ENCODE results near the gene FXYD6. TPM values are rescaled to one million over a fixed set of nuclear protein-coding genes. Genes with fewer than 3 reads are reported as not detected.

The FXYD6 gene
- total RNA-seq, 2 donors from 2014 or later = 0.19 TPM; not detected in 1

DNA sequence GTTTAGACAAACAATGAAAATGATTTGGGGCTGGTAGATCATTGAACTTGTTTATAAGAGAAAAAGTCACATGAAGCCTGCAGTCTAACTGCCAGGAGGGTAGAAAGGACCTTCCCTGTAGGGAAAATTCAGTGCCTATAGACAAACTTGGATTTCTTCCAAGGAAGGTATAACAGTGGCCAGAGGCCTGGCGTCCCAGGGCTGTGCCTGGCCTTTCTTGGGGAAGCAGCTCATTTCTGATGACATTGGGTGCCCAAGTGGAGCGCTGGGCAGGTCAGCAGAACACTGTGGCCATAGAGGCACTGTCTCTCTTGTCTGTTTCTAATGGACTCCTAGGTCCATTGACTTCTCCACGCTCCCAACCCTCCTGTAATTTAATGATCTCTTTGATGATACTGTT is 6.6 kb upstream of the FXYD6 start:
- H3K27me3 Mint-ChIP-seq = peaks cover 23% of the 10 kb centered on the region
- H3K27ac Mint-ChIP-seq = no peak overlapping the region
- ATAC-seq (replicated peaks) = no peak
- no peaks in the 10 kb centered on the region for H3K9me3 Mint-ChIP-seq
- H3K4me3 Mint-ChIP-seq = no peak overlapping the region
- H3K4me1 Mint-ChIP-seq = no peaks in the 10 kb centered on the region
- no peaks in the 10 kb centered on the region for H3K36me3 Mint-ChIP-seq (ENCODE audit: low read depth)

DNA sequence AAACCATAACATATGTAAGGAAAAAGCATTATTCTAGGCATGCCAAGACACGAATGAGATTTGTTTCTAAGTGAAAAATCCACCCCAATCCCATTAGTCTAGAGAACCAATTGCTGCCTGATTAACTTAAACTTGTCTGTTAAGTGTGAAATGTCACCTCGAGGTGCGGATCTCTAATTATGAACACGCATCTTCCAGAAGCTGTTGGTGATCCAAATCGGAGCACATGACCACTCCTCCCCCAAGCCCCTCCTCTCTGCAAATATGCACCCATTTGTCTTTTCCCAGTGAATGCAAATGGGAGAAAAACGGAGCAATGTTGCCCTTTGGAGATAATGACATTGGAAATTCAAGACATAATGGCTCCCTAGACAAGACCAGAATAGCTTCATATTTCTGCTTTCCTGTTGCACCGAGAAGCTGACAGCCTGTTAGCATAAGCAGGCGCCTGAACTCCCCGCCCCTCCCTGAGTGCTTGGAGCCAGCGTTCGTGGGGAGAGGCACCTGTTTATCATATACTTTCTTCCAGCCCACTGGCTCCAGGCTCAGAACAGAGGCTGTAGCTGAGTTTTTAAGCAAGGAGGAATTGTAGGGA is 6.0 kb upstream of the FXYD6 start:
- no peaks in the 10 kb centered on the region for H3K36me3 Mint-ChIP-seq (ENCODE audit: low read depth)
- H3K9me3 Mint-ChIP-seq = no peaks in the 10 kb centered on the region
- peaks cover 26% of the 10 kb centered on the region for H3K27me3 Mint-ChIP-seq
- no peak overlapping the region for H3K4me3 Mint-ChIP-seq
- no peaks in the 10 kb centered on the region for H3K4me1 Mint-ChIP-seq
- ATAC-seq (replicated peaks) = no peak
- no peak overlapping the region for H3K27ac Mint-ChIP-seq

DNA sequence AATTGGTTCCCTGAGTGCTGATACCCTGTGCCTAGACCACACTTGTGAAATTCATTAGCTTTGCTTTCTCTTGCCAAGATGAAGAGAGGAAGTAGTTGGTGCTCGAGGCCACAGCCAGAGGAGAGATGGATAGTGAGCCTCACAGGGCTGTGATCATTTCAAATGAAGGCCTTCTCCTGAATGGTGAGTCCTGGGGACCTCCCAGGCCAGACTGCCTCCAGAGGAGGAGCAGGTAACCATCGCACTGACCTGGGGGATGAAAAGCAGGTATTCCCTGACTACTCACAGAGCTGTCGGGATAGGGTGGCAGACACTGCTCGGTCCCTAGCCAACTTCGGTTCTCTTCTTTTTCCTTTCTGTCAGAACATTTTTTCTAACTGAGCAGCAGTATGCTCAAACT is 4.8 kb upstream of the FXYD6 start:
- no peak overlapping the region for H3K27ac Mint-ChIP-seq
- H3K9me3 Mint-ChIP-seq = no peaks in the 10 kb centered on the region
- H3K4me1 Mint-ChIP-seq = peaks cover 1% of the 10 kb centered on the region
- H3K4me3 Mint-ChIP-seq = no peak overlapping the region
- no peaks in the 10 kb centered on the region for H3K36me3 Mint-ChIP-seq (ENCODE audit: low read depth)
- peaks cover 34% of the 10 kb centered on the region for H3K27me3 Mint-ChIP-seq
- no peak for ATAC-seq (replicated peaks)

DNA sequence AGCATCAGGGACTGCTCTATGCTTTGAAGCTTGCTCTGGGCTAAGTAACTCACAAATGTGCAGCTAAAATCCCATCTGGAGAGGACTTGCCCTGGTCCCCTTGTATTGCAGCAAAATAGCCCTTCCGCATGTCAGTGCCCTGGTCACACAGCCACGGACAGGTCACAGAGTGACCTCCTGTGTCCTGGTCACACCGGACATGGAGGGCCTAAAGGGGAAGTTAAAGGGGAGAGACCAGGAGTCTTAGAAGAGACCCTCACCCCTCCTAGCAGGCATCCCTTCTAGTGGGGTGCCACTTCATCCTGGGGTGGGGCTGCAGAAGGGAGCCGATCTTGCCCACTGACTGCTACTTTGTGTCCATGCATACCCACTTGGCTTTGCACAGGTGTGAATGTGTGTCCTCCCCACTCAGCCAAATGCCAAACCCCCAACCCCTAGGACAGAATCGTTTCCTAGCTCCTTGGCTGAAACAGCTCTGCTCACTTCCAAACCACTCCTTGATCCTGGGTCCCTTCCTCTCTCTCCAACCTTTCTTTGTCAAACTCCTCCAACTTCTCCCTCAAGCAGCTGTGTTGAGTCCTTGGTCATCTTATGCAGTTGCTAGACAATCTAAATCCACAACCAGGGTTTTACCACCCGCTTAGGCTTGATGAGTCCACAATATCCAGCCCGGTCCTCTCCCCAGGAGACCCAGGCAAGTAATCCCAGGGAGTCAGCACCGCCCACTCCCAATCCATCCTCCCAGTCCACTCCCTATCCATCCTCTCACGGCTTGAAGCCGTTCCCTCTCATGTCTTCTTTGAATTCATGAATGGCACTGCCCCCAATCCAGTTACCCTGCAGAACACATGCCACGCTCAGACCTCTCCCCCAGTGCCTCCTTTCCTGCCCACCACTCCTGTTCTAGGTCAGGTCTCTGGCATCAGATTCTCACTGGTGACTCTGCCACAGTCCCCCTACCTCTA is 3.3 kb upstream of the FXYD6 start:
- no peak overlapping the region for H3K27ac Mint-ChIP-seq
- ATAC-seq (replicated peaks) = no peak
- H3K4me3 Mint-ChIP-seq = no peak overlapping the region
- H3K4me1 Mint-ChIP-seq = peaks cover 11% of the 10 kb centered on the region
- H3K27me3 Mint-ChIP-seq = peaks cover 44% of the 10 kb centered on the region
- H3K36me3 Mint-ChIP-seq (ENCODE audit: low read depth) = no peaks in the 10 kb centered on the region
- no peaks in the 10 kb centered on the region for H3K9me3 Mint-ChIP-seq

DNA sequence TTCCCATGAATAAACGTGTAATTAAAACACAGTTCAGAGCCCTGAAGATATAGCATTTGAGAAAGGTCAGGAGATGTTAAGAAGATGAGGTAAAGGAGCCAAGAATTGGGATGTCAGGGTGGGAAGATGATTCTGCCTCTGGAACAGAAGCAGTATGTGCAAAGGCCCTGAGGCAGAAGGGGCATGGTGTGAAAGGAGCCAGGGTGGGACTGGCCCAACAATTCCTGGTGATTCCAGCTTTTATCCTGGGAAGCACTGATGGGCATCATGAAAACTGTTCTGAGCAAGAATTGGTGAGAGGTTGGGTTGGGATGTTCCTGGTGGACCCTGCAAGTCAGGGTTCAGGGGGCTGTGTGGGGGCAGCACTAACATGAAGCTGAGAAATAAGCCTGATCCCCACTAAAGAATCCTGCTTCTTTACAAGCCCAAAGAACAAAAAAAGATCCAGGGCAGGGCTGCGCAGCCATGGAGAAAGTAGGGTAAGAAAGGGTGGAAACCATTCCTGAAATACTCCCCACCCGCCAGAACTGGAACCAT is 2.5 kb upstream of the FXYD6 start:
- H3K4me3 Mint-ChIP-seq = no peak overlapping the region

DNA sequence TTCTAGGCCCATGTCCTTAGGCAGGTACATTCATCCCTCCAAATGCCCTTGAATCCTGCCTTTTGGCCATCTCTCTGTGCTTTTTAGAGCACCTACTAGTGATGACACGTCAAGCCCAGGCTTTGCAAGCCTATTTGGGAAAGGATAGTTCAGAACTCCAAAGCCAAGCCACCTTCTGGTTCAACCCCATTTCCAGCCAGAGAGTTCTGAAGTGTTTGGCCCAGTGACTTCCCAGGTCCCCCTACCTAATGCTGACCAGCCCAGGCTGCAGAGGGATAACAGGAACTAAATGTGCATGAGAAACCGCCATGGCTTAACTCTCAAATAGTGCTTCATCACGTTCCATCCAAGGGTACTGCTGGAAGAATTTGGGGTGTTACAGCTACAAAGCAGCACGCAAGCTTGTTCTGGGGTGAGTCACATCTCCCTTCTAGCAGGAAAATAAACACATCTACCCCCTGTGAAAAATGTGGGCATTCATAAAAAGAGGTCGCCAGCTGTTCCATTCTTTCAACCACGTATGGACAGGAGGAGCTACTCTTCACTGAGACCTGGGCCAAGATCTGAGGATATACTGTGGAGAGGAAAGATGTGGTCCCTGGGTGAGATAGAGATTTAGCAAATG is 2.0 kb upstream of the FXYD6 start:
- Mint-ChIP-seq H3K27me3 (peaks cover 51% of the 10 kb centered on the region), H3K27ac (no peak overlapping the region), H3K4me3 (no peak overlapping the region), H3K36me3 (ENCODE audit: low read depth) (no peaks in the 10 kb centered on the region), H3K4me1 (peaks cover 11% of the 10 kb centered on the region), H3K9me3 (no peaks in the 10 kb centered on the region)
- ATAC-seq (replicated peaks) = no peak

More for the DNA sequence above, 2.5 kb upstream of the FXYD6 start:
- Mint-ChIP-seq H3K27me3 (peaks cover 46% of the 10 kb centered on the region), H3K36me3 (ENCODE audit: low read depth) (no peaks in the 10 kb centered on the region), H3K4me1 (peaks cover 11% of the 10 kb centered on the region), H3K9me3 (no peaks in the 10 kb centered on the region), H3K27ac (no peak overlapping the region)
- no peak for ATAC-seq (replicated peaks)

DNA sequence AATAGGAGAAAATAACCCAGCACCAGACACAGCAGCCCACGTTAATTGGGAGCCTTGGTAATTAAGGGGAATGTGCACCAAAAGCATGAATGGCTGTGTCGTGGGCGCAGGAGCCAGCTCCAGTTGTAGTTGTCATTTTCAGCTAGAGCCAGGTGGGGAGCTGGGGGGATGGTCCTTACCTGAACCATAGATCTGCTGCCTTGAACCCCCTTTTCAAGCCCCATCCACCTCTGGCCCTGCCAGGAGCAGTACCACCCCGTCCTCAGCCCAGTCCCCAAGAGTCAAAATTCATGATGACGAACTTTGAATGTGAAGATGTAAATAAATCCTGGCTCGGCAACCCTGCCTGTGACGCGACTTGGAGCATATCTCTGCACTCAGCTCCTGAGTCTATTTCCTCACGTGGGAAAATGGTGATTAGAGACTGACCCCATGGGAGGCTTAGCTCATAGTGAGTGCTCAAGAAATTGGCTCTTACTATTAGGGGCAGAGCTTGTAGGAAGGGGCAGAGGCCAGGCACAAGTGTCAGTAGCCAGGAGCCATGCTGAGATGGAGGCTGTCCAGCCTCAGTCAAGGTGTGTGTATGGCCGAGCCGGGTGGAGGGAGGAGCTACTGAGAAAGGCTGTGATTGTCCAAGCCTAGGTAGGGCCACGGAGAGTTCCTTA is 794 bp upstream of the FXYD6 start:
- no peak for ATAC-seq (replicated peaks)
- no peak overlapping the region for H3K27ac Mint-ChIP-seq
- peaks cover 11% of the 10 kb centered on the region for H3K4me1 Mint-ChIP-seq
- H3K9me3 Mint-ChIP-seq = no peaks in the 10 kb centered on the region
- H3K36me3 Mint-ChIP-seq (ENCODE audit: low read depth) = no peaks in the 10 kb centered on the region
- peak overlapping the region; percentile 26 for H3K4me3 Mint-ChIP-seq
- H3K27me3 Mint-ChIP-seq = peaks cover 51% of the 10 kb centered on the region

DNA sequence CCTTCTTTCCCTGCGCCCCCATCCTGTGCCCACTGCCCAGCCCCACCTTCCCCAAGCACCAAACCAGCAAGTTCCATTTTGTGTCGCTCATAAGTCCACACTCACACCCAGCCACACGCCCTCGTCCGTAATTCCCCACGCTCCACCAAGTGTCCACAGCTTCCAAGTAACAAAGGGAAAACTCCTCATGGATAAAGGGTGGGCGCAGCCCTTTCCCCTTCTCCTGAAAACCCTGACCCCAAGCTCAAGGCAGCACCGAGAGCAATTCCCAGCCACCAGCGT is 458 bp downstream of the FXYD6 start:
- peak; percentile 23 for ATAC-seq (replicated peaks)
- Mint-ChIP-seq H3K27ac (no peak overlapping the region), H3K4me3 (peak overlapping the region; percentile 81), H3K36me3 (ENCODE audit: low read depth) (no peaks in the 10 kb centered on the region), H3K27me3 (peaks cover 54% of the 10 kb centered on the region), H3K4me1 (peaks cover 11% of the 10 kb centered on the region), H3K9me3 (no peaks in the 10 kb centered on the region)

DNA sequence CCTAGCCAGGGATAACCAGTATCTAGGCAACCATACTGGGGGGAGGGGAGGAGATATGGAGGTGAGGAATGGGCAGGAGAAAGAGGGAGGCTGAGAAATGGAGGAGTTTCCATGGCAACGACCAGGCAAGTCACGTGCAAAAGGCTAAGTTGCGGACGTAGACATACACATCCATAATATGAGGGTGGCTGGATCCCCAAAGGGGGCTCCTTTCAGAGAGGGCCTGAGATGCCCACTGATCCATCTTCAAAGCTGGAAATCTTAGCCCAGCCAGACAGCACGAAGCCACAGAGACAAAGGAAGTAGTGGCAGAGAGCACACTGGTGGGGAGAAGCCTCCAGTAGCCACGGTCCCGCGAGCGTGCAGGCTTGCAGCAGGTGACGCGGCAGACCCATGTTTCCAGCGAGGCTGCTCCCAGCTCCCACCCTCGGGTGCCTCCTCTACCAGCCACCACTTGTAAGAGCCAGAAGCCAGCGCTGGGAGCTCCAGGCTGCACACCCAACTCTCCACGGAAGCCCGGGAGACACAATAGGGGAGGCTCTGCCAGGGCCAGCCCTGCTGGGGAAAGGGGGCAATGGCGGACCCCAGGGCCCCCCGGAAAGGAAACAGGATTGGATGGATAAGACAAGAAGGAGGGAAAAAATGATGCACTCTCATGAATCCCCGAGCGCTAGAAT is 938 bp downstream of the FXYD6 start:
- Mint-ChIP-seq H3K27ac (no peak overlapping the region), H3K4me3 (peak overlapping the region; percentile 81), H3K27me3 (peaks cover 55% of the 10 kb centered on the region), H3K4me1 (peaks cover 11% of the 10 kb centered on the region), H3K36me3 (ENCODE audit: low read depth) (no peaks in the 10 kb centered on the region), H3K9me3 (no peaks in the 10 kb centered on the region)
- peak; percentile 51 for ATAC-seq (replicated peaks)

DNA sequence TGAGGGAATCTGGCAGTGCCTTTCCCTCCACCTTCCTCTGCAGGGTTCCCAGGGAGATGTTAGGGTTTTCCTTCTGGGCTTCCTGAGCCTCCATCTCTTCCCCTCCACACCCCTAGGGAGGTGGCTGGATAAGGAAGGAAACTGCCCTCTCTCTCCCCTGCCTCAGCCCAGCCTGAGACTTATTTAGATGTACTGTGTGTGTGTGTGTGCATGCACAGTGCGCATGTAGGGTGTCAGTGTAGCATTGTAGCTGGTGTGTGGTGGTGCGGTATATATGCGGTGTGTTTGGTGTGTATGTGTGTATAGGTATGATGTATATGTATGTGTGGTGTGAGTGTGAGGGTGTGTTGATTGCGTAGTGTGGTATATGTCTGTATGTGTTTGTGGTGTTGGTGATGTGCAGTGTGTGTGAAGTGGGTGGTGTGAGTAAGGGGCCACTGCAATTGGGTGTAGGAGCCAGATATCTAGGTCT is 1.5 kb downstream of the FXYD6 start:
- Mint-ChIP-seq H3K4me3 (peak overlapping the region; percentile 81), H3K9me3 (no peaks in the 10 kb centered on the region), H3K4me1 (peaks cover 11% of the 10 kb centered on the region), H3K36me3 (ENCODE audit: low read depth) (no peaks in the 10 kb centered on the region), H3K27me3 (peaks cover 49% of the 10 kb centered on the region), H3K27ac (no peak overlapping the region)
- ATAC-seq (replicated peaks) = peak; percentile 21

DNA sequence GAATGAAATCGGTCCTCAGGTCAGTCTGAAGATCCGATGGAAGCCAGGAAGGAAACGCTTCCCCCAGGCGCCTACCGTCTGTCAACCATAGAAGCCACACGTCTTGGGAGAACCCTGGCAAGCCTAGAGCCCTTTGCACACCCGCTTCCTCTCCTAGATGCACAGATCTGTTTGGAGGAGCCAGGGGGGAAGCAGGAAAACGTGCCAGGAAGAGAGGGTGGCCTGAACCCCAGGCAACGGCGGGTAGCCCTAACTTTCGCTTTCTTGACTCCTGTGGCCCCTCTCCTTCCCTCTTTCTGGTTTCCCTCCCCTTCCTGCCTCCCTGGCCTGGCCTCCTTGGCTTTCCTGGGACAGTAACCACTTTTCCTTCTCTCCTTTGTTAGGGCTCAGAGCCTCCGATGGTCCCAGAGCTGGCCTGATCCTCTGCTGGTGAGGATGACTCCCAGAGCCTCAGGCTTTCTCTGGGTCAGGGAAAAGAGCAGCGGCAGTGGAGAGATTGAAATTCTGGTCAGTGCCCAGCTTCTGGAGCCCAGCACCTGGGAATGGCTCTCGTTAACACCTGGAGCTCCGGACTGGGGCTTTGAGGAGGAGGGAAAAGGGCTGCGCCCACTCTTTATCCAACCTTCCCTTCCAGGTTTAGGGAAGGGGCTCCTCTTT is 2.1 kb downstream of the FXYD6 start:
- Mint-ChIP-seq H3K4me1 (peaks cover 11% of the 10 kb centered on the region), H3K27ac (no peak overlapping the region), H3K9me3 (no peaks in the 10 kb centered on the region), H3K4me3 (peak overlapping the region; percentile 81), H3K27me3 (peaks cover 46% of the 10 kb centered on the region), H3K36me3 (ENCODE audit: low read depth) (no peaks in the 10 kb centered on the region)
- ATAC-seq (replicated peaks) = no peak

DNA sequence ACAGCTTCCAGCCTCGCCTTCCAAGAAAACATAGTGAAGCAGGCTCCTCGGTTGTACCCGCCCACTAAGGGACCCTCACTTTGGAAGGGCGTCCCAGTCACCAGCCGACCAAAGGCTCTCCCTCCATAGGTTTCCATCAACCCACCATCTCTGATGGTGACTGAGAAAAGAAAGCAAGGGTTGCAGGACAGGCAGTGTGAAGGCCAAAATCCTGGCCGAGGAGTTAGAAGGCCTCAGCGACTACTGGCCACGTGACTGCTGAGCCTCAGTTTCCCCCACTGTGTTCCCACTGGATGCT is 2.7 kb downstream of the FXYD6 start:
- Mint-ChIP-seq H3K36me3 (ENCODE audit: low read depth) (no peaks in the 10 kb centered on the region), H3K4me1 (peaks cover 11% of the 10 kb centered on the region), H3K9me3 (no peaks in the 10 kb centered on the region), H3K27ac (no peak overlapping the region), H3K4me3 (no peak overlapping the region), H3K27me3 (peaks cover 44% of the 10 kb centered on the region)
- no peak for ATAC-seq (replicated peaks)

DNA sequence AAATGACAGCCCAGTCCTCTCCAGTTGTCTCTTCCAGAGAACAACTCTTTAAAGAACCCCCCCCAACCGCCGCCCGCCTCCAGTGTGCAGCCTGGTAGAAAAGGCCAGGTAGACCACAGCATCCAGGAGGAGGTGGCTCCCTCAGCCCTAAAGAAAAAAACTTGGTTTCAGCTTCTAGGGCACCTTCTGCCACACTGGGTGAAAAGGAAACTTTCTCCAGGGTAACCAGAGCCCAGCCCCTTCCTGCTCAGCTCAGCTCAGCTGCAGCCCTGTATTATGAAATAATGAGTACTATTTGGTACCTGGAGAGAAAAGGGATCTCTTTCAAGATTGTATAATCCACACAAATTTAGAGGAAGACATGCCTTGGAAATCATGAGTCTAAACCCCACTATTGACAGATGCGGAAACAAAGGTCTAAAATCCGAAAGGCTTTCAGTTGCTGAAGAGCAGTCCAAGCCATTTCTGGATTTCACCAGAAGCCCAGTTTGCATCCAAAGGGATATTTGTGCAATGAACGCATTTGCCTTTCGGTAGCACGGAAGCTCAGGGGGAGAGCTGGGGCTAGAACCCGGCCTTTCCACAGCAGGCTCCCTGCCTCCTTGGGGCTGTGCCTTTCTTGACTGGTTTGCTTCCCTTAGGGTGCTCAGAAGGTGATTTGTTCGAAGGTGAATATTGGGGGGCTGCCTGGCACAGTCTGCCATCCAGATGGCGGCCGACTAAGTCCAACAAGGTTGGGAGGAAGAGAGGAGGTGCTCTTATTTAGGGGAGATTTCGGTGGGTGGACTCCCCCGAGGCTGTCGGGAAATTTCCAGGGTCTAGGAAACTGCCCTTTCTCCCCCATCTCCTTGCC is 3.3 kb downstream of the FXYD6 start:
- Mint-ChIP-seq H3K4me3 (no peak overlapping the region), H3K9me3 (no peaks in the 10 kb centered on the region), H3K4me1 (peaks cover 11% of the 10 kb centered on the region), H3K27ac (no peak overlapping the region), H3K27me3 (peaks cover 40% of the 10 kb centered on the region), H3K36me3 (ENCODE audit: low read depth) (no peaks in the 10 kb centered on the region)
- no peak for ATAC-seq (replicated peaks)
